RWPE2 (cell line): Measurements from ENCODE around the gene HLA-DMB.

Source experiments
- ATAC-seq: fragments of 200-7000 bp; cut with Tn5 transposase; 3 replicates; pipeline ENCODE4 v1.9.1; 2021; ENCODE audit warnings: low read depth
- DNase-seq: peaks from one replicate; pipeline ENCODE4 v3.0.0-alpha.2; 2020; ENCODE audit warnings: low spot score
- H3K27ac ChIP-seq: fragments of 450-650 bp; 2 replicates; pipeline ENCODE4 v1.5.1; 2017; ENCODE audit warnings: mild to moderate bottlenecking; ENCODE audit not compliant: poor library complexity, severe bottlenecking
- H3K27me3 ChIP-seq: fragments of 250-450 bp; sonication (Bioruptor Pico); 2 replicates; pipeline ENCODE4 v1.5.1; 2021; ENCODE audit warnings: mild to moderate bottlenecking, moderate library complexity; ENCODE audit not compliant: insufficient read depth, poor library complexity, severe bottlenecking
- H3K36me3 ChIP-seq: fragments of 250-450 bp; sonication (Bioruptor Pico); 2 replicates; pipeline ENCODE4 v1.5.1; 2020; ENCODE audit warnings: low read depth, mild to moderate bottlenecking, moderate library complexity
- H3K4me1 ChIP-seq: fragments of 250-450 bp; sonication (Bioruptor Pico); 2 replicates; pipeline ENCODE4 v1.5.1; 2021; ENCODE audit warnings: mild to moderate bottlenecking, moderate library complexity; ENCODE audit not compliant: insufficient read depth, poor library complexity, severe bottlenecking
- H3K4me3 ChIP-seq: fragments of 250-450 bp; sonication (Bioruptor Pico); 2 replicates; pipeline ENCODE4 v1.5.1; 2021; ENCODE audit warnings: mild to moderate bottlenecking, moderate library complexity; ENCODE audit not compliant: severe bottlenecking
- H3K9me3 ChIP-seq: fragments of 250-450 bp; sonication (Bioruptor Pico); 2 replicates; pipeline ENCODE4 v1.5.1; 2021; ENCODE audit warnings: mild to moderate bottlenecking, moderate library complexity; ENCODE audit not compliant: severe bottlenecking
- CTCF ChIP-seq: fragments of 450-650 bp; IDR thresholded peaks from one replicate; pipeline ENCODE4 v1.5.1; 2017; ENCODE audit warnings: mild to moderate bottlenecking, moderate library complexity; ENCODE audit not compliant: poor library complexity, severe bottlenecking

HLA-DMB gene

GRCh38 chr6:32940656-32941213, at the start of gene HLA-DMB:
TSS of gene HLA-DMB (minus strand) at chr6:32941028. CDS start at chr6:32940807, 221 bp downstream.
- DNase-seq (no peak), ATAC-seq (peak; percentile 98)
- no peaks in the 10 kb centered on the region for H3K9me3 ChIP-seq
- H3K27me3 ChIP-seq: peaks cover 3% of the 10 kb centered on the region
- H3K4me3 ChIP-seq: peak within 1 kb of the TSS; percentile 7
- TF ChIP-seq CTCF: no peak
- no peaks in the 10 kb centered on the region for H3K4me1 ChIP-seq
- H3K27ac ChIP-seq: no peak within 1 kb of the TSS
- H3K36me3 ChIP-seq: no peaks in the 10 kb centered on the region

- no peaks in the 10 kb centered on the region for H3K36me3 ChIP-seq
- ATAC-seq (no peak), DNase-seq (no peak)
- TF ChIP-seq CTCF: no peak
- no peak overlapping the region for H3K4me3 ChIP-seq
- H3K9me3 ChIP-seq: no peaks in the 10 kb centered on the region
- H3K27ac ChIP-seq: no peak overlapping the region
- H3K4me1 ChIP-seq: no peaks in the 10 kb centered on the region
- H3K27me3 ChIP-seq: no peaks in the 10 kb centered on the region
Measured at GRCh38 chr6:32989368-32989767, 48.5 kb upstream of the HLA-DMB start.

- TF ChIP-seq CTCF: peak; percentile 94
- no peaks in the 10 kb centered on the region for H3K27me3 ChIP-seq
- ATAC-seq (peak; percentile 69), DNase-seq (peak; percentile 88)
- no peaks in the 10 kb centered on the region for H3K9me3 ChIP-seq
- H3K27ac ChIP-seq: no peak overlapping the region
- no peak overlapping the region for H3K4me3 ChIP-seq
- H3K4me1 ChIP-seq: no peaks in the 10 kb centered on the region
- peaks cover 19% of the 10 kb centered on the region for H3K36me3 ChIP-seq
Measured at GRCh38 chr6:32984622-32985389, 44.0 kb upstream of the HLA-DMB start.

- ATAC-seq: peak; percentile 7
- Histone ChIP-seq H3K27me3 (no peaks in the 10 kb centered on the region), H3K4me1 (no peaks in the 10 kb centered on the region), H3K9me3 (no peaks in the 10 kb centered on the region), H3K27ac (no peak overlapping the region), H3K36me3 (peaks cover 26% of the 10 kb centered on the region), H3K4me3 (no peak overlapping the region)
- no peak for DNase-seq
- no peak for TF ChIP-seq CTCF
Measured at GRCh38 chr6:32983964-32984621, 43.3 kb upstream of the HLA-DMB start.
